Endothelial cell of umbilical vein (primary cell): ENCODE measurements around the gene EIF4A2. TPM values are rescaled to one million over a fixed set of nuclear protein-coding genes. Genes with fewer than 3 reads are reported as not detected.

Experiments
- BruUV-seq: library from RNA; stranded (reverse); fragments of 400-500 nt; replicated peaks from 2 replicates; lab custom pipeline; 2021; lab: Mats Ljungman, UMichigan
- CTCF ChIA-PET: fragments of 300-600, 350-600 bp; sonication (Branson Sonifier 250); formaldehyde crosslinking; loops from one replicate; lab custom pipeline; 2021; ENCODE audit warnings: antibody characterized with exemption, inconsistent platforms; lab: Charles Lee
- POLR2A ChIA-PET: fragments of 300-600, 350-600 bp; sonication (Branson Sonifier 250); formaldehyde crosslinking; loops from one replicate; lab custom pipeline; 2021; ENCODE audit warnings: antibody characterized with exemption, inconsistent platforms; lab: Charles Lee
- DNase-seq: peaks from one replicate; pipeline ENCODE4 v3.0.0-alpha.2; 2011; ENCODE audit warnings: low read depth, low spot score
- FAIRE-seq: peaks from 2 replicates; lab custom pipeline; 2011; peaks lifted over from hg19 to GRCh38; lab: Jason Lieb, UNC
- H2AFZ ChIP-seq: 2 replicates; pipeline ENCODE4 v1.6.0; 2012; ENCODE audit warnings: low read depth, low read length, control low read depth, inconsistent platforms
- H3K27ac ChIP-seq: 2 replicates; pipeline ENCODE4 v1.5.1; 2011; ENCODE audit warnings: low read depth, mild to moderate bottlenecking, control low read depth, low read length, moderate library complexity; ENCODE audit not compliant: insufficient read depth
- H3K27me3 ChIP-seq, 2 experiments: 2 replicates each; pipeline versions ENCODE4 v1.6.0 to v1.6.1; 2011; ENCODE audit warnings: low read length in 2 of 2, mixed read lengths in 1 of 2; ENCODE audit not compliant: control insufficient read depth in 2 of 2, insufficient read depth in 2 of 2
- H3K36me3 ChIP-seq, 2 experiments: 2 replicates in 1 of 2; 3 replicates in 1 of 2; pipeline ENCODE4 v1.5.1; 2011; ENCODE audit warnings: low read length in 2 of 2, mild to moderate bottlenecking in 1 of 2, moderate library complexity in 1 of 2; ENCODE audit not compliant: control insufficient read depth in 2 of 2, insufficient read depth in 2 of 2; ENCODE audit errors: extremely low read depth in 1 of 2
- H3K4me1 ChIP-seq: 3 replicates; pipeline ENCODE4 v1.5.1; 2011; ENCODE audit warnings: mild to moderate bottlenecking, low read length; ENCODE audit not compliant: control insufficient read depth, insufficient read depth; ENCODE audit errors: extremely low read depth
- H3K4me2 ChIP-seq: 2 replicates; pipeline ENCODE4 v1.6.1; 2011; ENCODE audit warnings: low read length, control low read depth, mixed read lengths; ENCODE audit not compliant: insufficient read depth
- H3K4me3 ChIP-seq, 3 experiments: fragments of 200-600 bp in 1 of 3; sonication (generic), shearing (Covaris generic) in 1 of 3; replicated peaks in 1 of 3; 2 replicates each; pipeline ENCODE4 v1.5.1; 2011 to 2016; ENCODE audit warnings: control low read depth in 3 of 3, low read length in 3 of 3, mild to moderate bottlenecking in 2 of 3, inconsistent platforms in 1 of 3, low read depth in 1 of 3, moderate library complexity in 1 of 3; ENCODE audit not compliant: insufficient read depth in 1 of 3
- H3K79me2 ChIP-seq: 2 replicates; pipeline ENCODE4 v1.6.0; 2012; ENCODE audit warnings: low read length, inconsistent platforms; ENCODE audit not compliant: control insufficient read depth, insufficient read depth
- H3K9ac ChIP-seq: replicated peaks from 2 replicates; pipeline ENCODE3; 2011; ENCODE audit warnings: low read length, control low read depth; ENCODE audit not compliant: insufficient read depth; ENCODE audit errors: extremely low read depth
- H3K9me1 ChIP-seq: replicated peaks from 3 replicates; pipeline ENCODE4 v1.6.0; 2011; ENCODE audit warnings: mild to moderate bottlenecking, low read length; ENCODE audit not compliant: control insufficient read depth, insufficient read depth; ENCODE audit errors: extremely low read depth
- H3K9me3 ChIP-seq: replicated peaks from 2 replicates; pipeline ENCODE4 v1.5.1; 2012; ENCODE audit warnings: low read length, inconsistent platforms; ENCODE audit not compliant: control insufficient read depth, insufficient read depth
- H4K20me1 ChIP-seq: replicated peaks from 2 replicates; pipeline ENCODE3; 2011; ENCODE audit warnings: mild to moderate bottlenecking, low read length; ENCODE audit not compliant: control insufficient read depth, insufficient read depth; ENCODE audit errors: extremely low read depth
- CTCF ChIP-seq, 2 donors: IDR thresholded peaks; 1 replicate in 1 of 2; 2 replicates in 1 of 2; pipeline ENCODE4 v1.5.1; 2011; ENCODE audit warnings: low read length in 2 of 2, mild to moderate bottlenecking in 2 of 2, moderate library complexity in 2 of 2, control low read depth in 1 of 2, inconsistent platforms in 1 of 2, low read depth in 1 of 2; ENCODE audit not compliant: insufficient read depth in 1 of 2; ENCODE audit errors: extremely low read depth in 1 of 2
- EZH2 ChIP-seq: IDR thresholded peaks from 2 replicates; pipeline ENCODE4 v1.6.1; 2012; ENCODE audit warnings: borderline replicate concordance, low read depth, mild to moderate bottlenecking, moderate library complexity, low read length, inconsistent platforms; ENCODE audit not compliant: severe bottlenecking
- FOS ChIP-seq: IDR thresholded peaks from 2 replicates; pipeline ENCODE4 v1.6.1; 2011; ENCODE audit warnings: mild to moderate bottlenecking, low read length, moderate library complexity, borderline replicate concordance; ENCODE audit not compliant: insufficient read depth
- GATA2 ChIP-seq: IDR thresholded peaks from 2 replicates; pipeline ENCODE4 v1.7.0; 2011; ENCODE audit warnings: low read depth, mild to moderate bottlenecking, moderate library complexity, mixed read lengths, low read length; ENCODE audit not compliant: insufficient read length, insufficient read depth
- JUN ChIP-seq: IDR thresholded peaks from 2 replicates; pipeline ENCODE4 v1.6.1; 2011; ENCODE audit warnings: borderline replicate concordance, low read depth; ENCODE audit not compliant: insufficient read length, insufficient read depth
- MAX ChIP-seq: IDR thresholded peaks from 2 replicates; pipeline ENCODE4 v1.6.1; 2011; ENCODE audit not compliant: insufficient read depth, insufficient read length
- POLR2A ChIP-seq: IDR thresholded peaks from 2 replicates; pipeline ENCODE4 v1.6.1; 2012; ENCODE audit warnings: low read depth, mild to moderate bottlenecking, control low read depth, low read length
- POLR2AphosphoS5 ChIP-seq: IDR thresholded peaks from 2 replicates; pipeline ENCODE4 v1.6.1; 2012; ENCODE audit warnings: low read depth, mild to moderate bottlenecking, control low read depth, low read length, moderate library complexity; ENCODE audit not compliant: insufficient read depth
- dilution Hi-C: fragments of 300-500 bp; cut with MboI; formaldehyde crosslinking; loops from one replicate; pipeline ENCODE4 v1.15.0; 2019; ENCODE audit warnings: low sequenced_read_pairs; ENCODE audit not compliant: extremely low pct_ligation_motif_present
- intact Hi-C: fragments of 100-400 bp; cut with micrococcal nuclease; formaldehyde crosslinking; loops from one replicate; pipeline ENCODE4 v1.10.0; 2022
- polyA plus RNA-seq, 4 experiments: library from polyadenylated mRNA; depleted of rRNA in 3 of 4; stranded (reverse) in 3 of 4; unstranded in 1 of 4; fragments of >200 nt; gene quantifications; 2 replicates each; pipeline versions ENCODE4 v1.2.1 to v1.2.3, GENCODE V29; 2011 to 2012; ENCODE audit warnings: missing spikeins in 1 of 4
- total RNA-seq: library from RNA; stranded (reverse); gene quantifications from 2 replicates; pipeline ENCODE4 v1.2.3, GENCODE V29; 2021

Gene EIF4A2
- total and polyA plus RNA-seq, 2 donors (not counting 3 experiments of a cell fraction or from before 2014, with no cell fraction given) = 282 to 401 TPM

DNA sequence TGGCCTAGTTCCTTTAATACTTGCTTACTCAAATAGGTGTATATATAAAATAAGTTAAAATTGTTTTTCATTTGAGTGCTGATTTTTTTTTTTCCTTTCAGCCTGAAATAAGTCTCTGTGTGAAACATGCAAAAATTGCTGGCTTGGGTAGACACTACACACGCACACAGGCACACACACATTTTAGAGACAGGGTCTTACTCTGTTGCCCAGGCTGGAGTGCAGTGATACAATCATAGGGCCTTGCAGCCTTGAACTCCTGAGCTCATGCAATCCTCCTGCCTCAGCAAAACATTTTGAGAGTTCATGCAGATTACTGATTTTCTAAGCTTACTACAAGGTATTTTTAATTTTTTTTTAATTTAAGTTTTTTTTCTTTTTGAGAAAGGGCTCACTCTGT, 35.6 kb downstream of the EIF4A2 start:
- H2AFZ ChIP-seq = no peak overlapping the region
- BruUV-seq = no TSS peak
- FAIRE-seq (no peak), DNase-seq (no peak)
- no peaks in the 10 kb centered on the region for H4K20me1 ChIP-seq
- H3K9me1 ChIP-seq = no peaks in the 10 kb centered on the region
- POLR2A ChIA-PET = interaction anchor here (1.9 kb wide), 1 partner anchor 35 kb away, joined by 6 read pairs; the partner anchor contains the start of gene EIF4A2
- H3K4me3 ChIP-seq = no peak overlapping the region
- H3K4me2 ChIP-seq = no peak overlapping the region
- peaks cover 7% of the 10 kb centered on the region for H3K4me1 ChIP-seq
- H3K9me3 ChIP-seq = no peaks in the 10 kb centered on the region
- intact Hi-C loops (no loop called here), dilution Hi-C loops (no loop called here)
- H3K9ac ChIP-seq = no peak overlapping the region
- CTCF ChIA-PET = interaction anchor here (1.0 to 5.9 kb wide), 6 partner anchors 12 to 836 kb away, joined by 3 to 195 read pairs (median 6); partner anchors contain the start of gene AHSG
- H3K79me2 ChIP-seq = no peaks in the 10 kb centered on the region
- H3K27ac ChIP-seq = no peak overlapping the region
- no peaks in the 10 kb centered on the region for H3K36me3 ChIP-seq
- TF ChIP-seq POLR2A (no peak), EZH2 (no peak), FOS (no peak), GATA2 (no peak), POLR2AphosphoS5 (no peak)
- no peaks in the 10 kb centered on the region for H3K27me3 ChIP-seq

- H3K9ac ChIP-seq = peak overlapping the region; percentile 38
- peak overlapping the region in 2 of 3 experiments; percentile 21 to 58 for H3K4me3 ChIP-seq
- H3K27me3 ChIP-seq = no peaks in the 10 kb centered on the region
- H4K20me1 ChIP-seq = no peaks in the 10 kb centered on the region
- dilution Hi-C loops = no loop called here
- no peak overlapping the region for H3K27ac ChIP-seq
- peaks cover 9% of the 10 kb centered on the region for H3K4me1 ChIP-seq
- no peaks in the 10 kb centered on the region for H3K36me3 ChIP-seq
- H3K9me3 ChIP-seq = no peaks in the 10 kb centered on the region
- ChIA-PET POLR2A (interaction anchor here (0.6 to 1.4 kb wide), 2 partner anchors 32 to 38 kb away, joined by 3 to 5 read pairs; no protein-coding TSS in a partner anchor), CTCF (interaction anchor here (0.7 to 5.9 kb wide), 40 partner anchors 9 to 878 kb away, joined by 3 to 195 read pairs (median 5); partner anchors contain the start of genes AHSG, DNAJB11 and EIF4A2)
- intact Hi-C loops = loop anchor here (1.0 to 5.0 kb wide), 6 partner anchors 39 to 564 kb away; partner anchors contain the start of genes EIF4A2, ST6GAL1 and TBCCD1
- no peaks in the 10 kb centered on the region for H3K79me2 ChIP-seq
- H3K4me2 ChIP-seq = peak overlapping the region; percentile 78
- peak; percentile 61 for DNase-seq
- no TSS peak for BruUV-seq
- H2AFZ ChIP-seq = peak overlapping the region; percentile 92
- peak; percentile 81 for FAIRE-seq
- TF ChIP-seq MAX (no peak), JUN (no peak), POLR2AphosphoS5 (no peak), CTCF (IDR thresholded peaks at IDR 0.05; ENCODE audit: extremely low read depth in 1 of 2, insufficient read depth in 1 of 2, low read depth in 1 of 2, low read length in 2 of 2) (peak; percentile 52 to 63)
- H3K9me1 ChIP-seq = no peaks in the 10 kb centered on the region
Observed at GRCh38 chr3:186821429-186822387, 38.3 kb downstream of the EIF4A2 start.
